ENCODE data around the gene WLS.

- TF ChIP-seq, protein P1, sequence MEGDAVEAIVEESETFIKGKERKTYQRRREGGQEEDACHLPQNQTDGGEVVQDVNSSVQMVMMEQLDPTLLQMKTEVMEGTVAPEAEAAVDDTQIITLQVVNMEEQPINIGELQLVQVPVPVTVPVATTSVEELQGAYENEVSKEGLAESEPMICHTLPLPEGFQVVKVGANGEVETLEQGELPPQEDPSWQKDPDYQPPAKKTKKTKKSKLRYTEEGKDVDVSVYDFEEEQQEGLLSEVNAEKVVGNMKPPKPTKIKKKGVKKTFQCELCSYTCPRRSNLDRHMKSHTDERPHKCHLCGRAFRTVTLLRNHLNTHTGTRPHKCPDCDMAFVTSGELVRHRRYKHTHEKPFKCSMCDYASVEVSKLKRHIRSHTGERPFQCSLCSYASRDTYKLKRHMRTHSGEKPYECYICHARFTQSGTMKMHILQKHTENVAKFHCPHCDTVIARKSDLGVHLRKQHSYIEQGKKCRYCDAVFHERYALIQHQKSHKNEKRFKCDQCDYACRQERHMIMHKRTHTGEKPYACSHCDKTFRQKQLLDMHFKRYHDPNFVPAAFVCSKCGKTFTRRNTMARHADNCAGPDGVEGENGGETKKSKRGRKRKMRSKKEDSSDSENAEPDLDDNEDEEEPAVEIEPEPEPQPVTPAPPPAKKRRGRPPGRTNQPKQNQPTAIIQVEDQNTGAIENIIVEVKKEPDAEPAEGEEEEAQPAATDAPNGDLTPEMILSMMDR (IDR thresholded peaks at IDR 0.05), result no peak
- TF ChIP-seq POLR2A (IDR thresholded peaks at IDR 0.05), result no peak
Measured at GRCh38 chr1:68229650-68230483, 2.5 kb downstream of the WLS start.
